ENCODE measurements around the gene TACR3.
"Not testable (repeated sequence)": the region's sequence is repeated elsewhere in the genome, so short reads cannot be mapped to it uniquely, and the experiment has no call there.

GRCh38 chr4:103666764-103667163, 53.0 kb downstream of the TACR3 start:
- TF ChIP-seq CTCF (IDR thresholded peaks at IDR 0.05); POLR2AphosphoS5 (IDR thresholded peaks at IDR 0.05; ENCODE audit: low read depth, low read length); TCF7L2 (IDR thresholded peaks at IDR 0.05; ENCODE audit: low read depth, low read length); SIN3A (IDR thresholded peaks at IDR 0.05; ENCODE audit: borderline replicate concordance, insufficient read depth, low read depth, low read length); REST (IDR thresholded peaks at IDR 0.05; ENCODE audit: insufficient read depth in 1 of 2, low read depth in 2 of 2, low read length in 1 of 2): not testable (repeated sequence)

Data from Panc1 (cell line).